Right atrium auricular region (tissue), 2 donors: ENCODE measurements around the gene KIF4A. TPM values are rescaled to one million over a fixed set of nuclear protein-coding genes. Genes with fewer than 3 reads are reported as not detected.

Source experiments
- DNase-seq: peaks from one replicate; pipeline ENCODE4 v3.0.0-alpha.2; 2019; ENCODE audit warnings: low spot score
- H3K27ac ChIP-seq, 2 donors: fragments of 200-600 bp; sonication (generic); 1 replicate in 1 of 2; 2 replicates in 1 of 2; pipeline ENCODE4 v1.5.1; 2016 to 2019
- H3K27me3 ChIP-seq, 2 donors: fragments of 200-600 bp; sonication (generic); one replicate each; pipeline versions ENCODE4 v1.5.1 to v1.6.0; 2017 to 2019
- H3K36me3 ChIP-seq: fragments of 200-600 bp; sonication (generic); one replicate; pipeline ENCODE4 v1.5.1; 2016
- H3K4me1 ChIP-seq, 2 donors: fragments of 200-600 bp; sonication (generic); one replicate each; pipeline versions ENCODE4 v1.5.1 to v1.6.0; 2017 to 2019
- H3K4me3 ChIP-seq, 2 donors: fragments of 200-600 bp; sonication (generic); 1 replicate in 1 of 2; 2 replicates in 1 of 2; pipeline ENCODE4 v1.5.1; 2017 to 2019; ENCODE audit warnings: mild to moderate bottlenecking in 1 of 2, moderate library complexity in 1 of 2
- H3K9me3 ChIP-seq, 2 donors: fragments of 200-600 bp; sonication (generic); one replicate each; pipeline ENCODE4 v1.5.1; 2019
- total RNA-seq, 2 donors: library from RNA; depleted of rRNA; stranded (reverse); fragments of >200 nt; gene quantifications; one replicate each; pipeline ENCODE4 v1.1.0, GENCODE V29; 2016
- TF ChIP-seq, protein P1 (sequence below), 2 donors: fragments of 200-600 bp; sonication (generic); IDR thresholded peaks; one replicate each; pipeline ENCODE4 v1.5.1; 2019; ENCODE audit warnings: antibody characterized with exemption in 2 of 2

The KIF4A gene
- total RNA-seq, 2 donors from 2014 or later = 0.08 to 0.41 TPM

- Histone ChIP-seq H3K4me3 (no peak overlapping the region), H3K27ac (no peak overlapping the region), H3K27me3 (no peaks in the 10 kb centered on the region), H3K4me1 (no peaks in the 10 kb centered on the region), H3K36me3 (no peaks in the 10 kb centered on the region), H3K9me3 (no peaks in the 10 kb centered on the region)
- TF ChIP-seq, protein P1, sequence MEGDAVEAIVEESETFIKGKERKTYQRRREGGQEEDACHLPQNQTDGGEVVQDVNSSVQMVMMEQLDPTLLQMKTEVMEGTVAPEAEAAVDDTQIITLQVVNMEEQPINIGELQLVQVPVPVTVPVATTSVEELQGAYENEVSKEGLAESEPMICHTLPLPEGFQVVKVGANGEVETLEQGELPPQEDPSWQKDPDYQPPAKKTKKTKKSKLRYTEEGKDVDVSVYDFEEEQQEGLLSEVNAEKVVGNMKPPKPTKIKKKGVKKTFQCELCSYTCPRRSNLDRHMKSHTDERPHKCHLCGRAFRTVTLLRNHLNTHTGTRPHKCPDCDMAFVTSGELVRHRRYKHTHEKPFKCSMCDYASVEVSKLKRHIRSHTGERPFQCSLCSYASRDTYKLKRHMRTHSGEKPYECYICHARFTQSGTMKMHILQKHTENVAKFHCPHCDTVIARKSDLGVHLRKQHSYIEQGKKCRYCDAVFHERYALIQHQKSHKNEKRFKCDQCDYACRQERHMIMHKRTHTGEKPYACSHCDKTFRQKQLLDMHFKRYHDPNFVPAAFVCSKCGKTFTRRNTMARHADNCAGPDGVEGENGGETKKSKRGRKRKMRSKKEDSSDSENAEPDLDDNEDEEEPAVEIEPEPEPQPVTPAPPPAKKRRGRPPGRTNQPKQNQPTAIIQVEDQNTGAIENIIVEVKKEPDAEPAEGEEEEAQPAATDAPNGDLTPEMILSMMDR (IDR thresholded peaks at IDR 0.05) = no peak
- no peak for DNase-seq
Measured at GRCh38 chrX:70468709-70469108, 178.8 kb downstream of the KIF4A start.

Other genes starting within 250 kb of the KIF4A start
- not detected for gene AWAT2, start 240.2 kb upstream of the KIF4A start, total RNA-seq
- not detected for gene OTUD6A, start 227.6 kb upstream of the KIF4A start, total RNA-seq
- gene IGBP1, start 156.7 kb upstream of the KIF4A start, total RNA-seq = 10 to 100 TPM; 47.1 to 50.4 TPM
- not detected for gene DGAT2L6, start 112.6 kb upstream of the KIF4A start, total RNA-seq
- not detected for gene AWAT1, start 55.4 kb upstream of the KIF4A start, total RNA-seq
- gene P2RY4, start 29.9 kb upstream of the KIF4A start, total RNA-seq = not detected
- not detected for gene ARR3, start 21.8 kb upstream of the KIF4A start, total RNA-seq
- gene RAB41, start 7.9 kb upstream of the KIF4A start, total RNA-seq = not detected
- gene PDZD11, start 177 bp upstream of the KIF4A start, total RNA-seq = 10 to 100 TPM; 30.2 to 44.5 TPM
- gene GDPD2, start 133.2 kb downstream of the KIF4A start, total RNA-seq = not detected
- gene DLG3, start 154.7 kb downstream of the KIF4A start, total RNA-seq = 10 to 100 TPM in 1 of 2 donors, 1 to 10 TPM in 1; 8.8 to 34.6 TPM